GM19397 (cell line): ENCODE results near the gene SEH1L.

Source experiments
- ATAC-seq: cut with Tn5 transposase; IDR thresholded peaks from one replicate; pipeline ENCODE4 v1.9.1; 2021; ENCODE audit warnings: mild to moderate bottlenecking, moderate library complexity; ENCODE audit not compliant: unreplicated experiment

SEH1L gene

DNA sequence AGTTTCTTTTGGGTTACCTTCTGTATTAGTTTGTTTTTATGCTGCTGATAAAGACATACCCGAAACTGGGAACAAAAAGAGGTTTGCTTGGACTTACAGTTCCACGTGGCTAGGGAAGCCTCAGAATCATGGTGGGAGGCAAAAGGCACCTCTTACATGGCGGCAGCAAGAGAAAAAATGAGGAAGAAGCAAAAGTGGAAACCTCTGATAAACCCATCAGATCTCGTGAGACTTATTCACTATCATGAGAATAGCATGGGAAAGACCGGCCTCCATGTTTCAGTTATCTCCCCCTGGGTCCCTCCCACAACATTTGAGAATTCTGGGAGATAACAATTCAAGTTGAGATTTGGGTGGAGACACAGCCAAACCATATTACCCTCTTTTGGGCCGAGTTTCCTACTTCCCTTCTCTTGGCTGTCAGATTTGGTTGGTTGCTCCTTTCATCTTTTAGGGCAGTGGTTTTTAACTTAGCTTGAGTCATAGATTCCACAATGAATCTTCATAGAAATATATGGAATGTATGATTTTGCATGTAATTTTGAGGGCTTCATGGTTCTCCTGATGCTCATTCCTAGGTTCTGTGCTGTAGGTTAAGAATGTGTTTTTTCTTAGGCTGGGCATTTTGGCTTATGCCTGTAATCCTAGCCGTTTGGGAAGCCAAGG is 87.6 kb downstream of the SEH1L start:
- ATAC-seq, result no peak

DNA sequence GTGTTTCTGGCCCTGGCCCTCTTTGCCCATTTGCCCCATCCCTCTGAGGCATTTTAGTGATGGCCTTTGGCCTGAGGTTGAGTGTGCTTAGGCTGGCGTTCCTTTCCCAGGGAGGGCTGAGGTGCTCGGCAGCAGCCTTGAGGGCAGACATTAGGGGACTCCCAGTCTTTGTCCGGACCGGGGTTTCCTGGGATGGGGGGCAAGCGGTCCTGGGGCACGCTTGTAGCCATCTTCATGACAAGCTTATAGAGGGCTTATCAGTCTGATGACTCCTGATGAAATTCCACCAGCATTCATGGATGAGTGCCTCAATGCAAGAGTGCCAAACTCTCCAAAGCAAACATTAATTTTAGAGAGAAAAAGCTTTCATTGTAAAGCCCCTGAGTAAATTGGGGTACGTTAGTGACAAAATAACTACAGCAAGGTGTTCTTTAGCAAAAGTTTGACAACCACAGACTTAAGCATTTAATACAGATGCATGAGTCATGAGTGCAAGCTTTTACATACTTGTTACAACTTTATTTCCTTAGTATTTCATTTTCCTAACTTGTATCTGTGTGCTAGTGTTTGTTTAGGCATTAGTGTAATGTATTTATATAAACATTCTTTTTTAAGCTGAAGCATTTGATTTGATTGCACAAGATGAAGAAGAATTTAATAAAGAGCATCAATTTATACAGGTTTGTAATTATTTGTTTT is 89.0 kb downstream of the SEH1L start:
- ATAC-seq, result no peak
